GM12864 (cell line): ENCODE measurements around the gene P2RX5.

Experiments used
- DNase-seq: peaks from one replicate; pipeline ENCODE4 v3.0.0-alpha.2; 2011; ENCODE audit warnings: low read depth
- H3K4me3 ChIP-seq: 2 replicates; pipeline ENCODE4 v1.5.1; 2011; ENCODE audit warnings: mild to moderate bottlenecking, low read depth, low read length, control low read depth
- TF ChIP-seq, protein P1 (sequence below): IDR thresholded peaks from 2 replicates; pipeline ENCODE4 v1.5.1; 2011; ENCODE audit warnings: low read depth, mild to moderate bottlenecking, moderate library complexity, low read length, control low read depth, inconsistent platforms; ENCODE audit errors: missing control alignments

The P2RX5 gene

DNA sequence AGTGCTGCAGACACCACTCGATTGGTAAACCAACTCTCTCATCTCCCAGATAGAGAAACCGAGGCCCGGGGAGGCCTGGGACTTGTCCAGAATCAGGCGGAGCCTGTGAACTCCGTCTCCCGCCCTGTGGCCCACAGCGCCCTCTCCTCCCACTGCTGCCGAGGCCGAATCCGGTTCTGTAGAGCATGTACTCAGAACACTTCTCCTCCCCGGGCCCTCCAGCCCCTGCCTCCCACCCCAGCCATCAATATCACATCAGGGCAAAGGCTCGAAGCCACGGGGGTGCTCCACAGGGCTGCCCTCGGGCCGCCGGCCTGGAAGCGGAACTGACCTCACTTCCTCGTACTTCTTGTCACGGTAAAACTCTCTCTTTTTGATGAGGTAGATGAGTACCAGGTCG, 14.4 kb downstream of the P2RX5 start:
- DNase-seq, result no peak
- TF ChIP-seq, protein P1, sequence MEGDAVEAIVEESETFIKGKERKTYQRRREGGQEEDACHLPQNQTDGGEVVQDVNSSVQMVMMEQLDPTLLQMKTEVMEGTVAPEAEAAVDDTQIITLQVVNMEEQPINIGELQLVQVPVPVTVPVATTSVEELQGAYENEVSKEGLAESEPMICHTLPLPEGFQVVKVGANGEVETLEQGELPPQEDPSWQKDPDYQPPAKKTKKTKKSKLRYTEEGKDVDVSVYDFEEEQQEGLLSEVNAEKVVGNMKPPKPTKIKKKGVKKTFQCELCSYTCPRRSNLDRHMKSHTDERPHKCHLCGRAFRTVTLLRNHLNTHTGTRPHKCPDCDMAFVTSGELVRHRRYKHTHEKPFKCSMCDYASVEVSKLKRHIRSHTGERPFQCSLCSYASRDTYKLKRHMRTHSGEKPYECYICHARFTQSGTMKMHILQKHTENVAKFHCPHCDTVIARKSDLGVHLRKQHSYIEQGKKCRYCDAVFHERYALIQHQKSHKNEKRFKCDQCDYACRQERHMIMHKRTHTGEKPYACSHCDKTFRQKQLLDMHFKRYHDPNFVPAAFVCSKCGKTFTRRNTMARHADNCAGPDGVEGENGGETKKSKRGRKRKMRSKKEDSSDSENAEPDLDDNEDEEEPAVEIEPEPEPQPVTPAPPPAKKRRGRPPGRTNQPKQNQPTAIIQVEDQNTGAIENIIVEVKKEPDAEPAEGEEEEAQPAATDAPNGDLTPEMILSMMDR, result no peak
- no peak overlapping the region for H3K4me3 ChIP-seq

DNA sequence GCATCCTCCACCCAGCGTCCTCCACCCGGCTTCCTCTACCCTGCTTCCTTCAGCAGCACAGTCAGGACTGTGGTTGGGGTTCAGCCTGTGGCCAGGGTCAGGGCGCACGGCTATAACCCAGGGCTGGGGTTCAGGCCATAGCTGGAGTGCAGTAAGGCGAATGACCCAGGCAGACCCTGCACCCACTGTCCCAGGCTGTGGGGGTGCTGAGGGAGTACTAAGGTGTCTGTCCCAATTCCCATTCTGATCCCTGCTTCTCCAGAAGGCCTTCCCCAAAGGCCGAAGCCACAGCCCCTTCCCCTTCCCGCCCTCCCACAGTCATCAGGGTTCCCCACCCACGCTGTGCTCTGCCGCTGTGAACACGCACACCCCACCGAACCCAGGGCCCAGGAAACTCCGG, 14.9 kb downstream of the P2RX5 start:
- no peak for DNase-seq
- no peak overlapping the region for H3K4me3 ChIP-seq
- TF ChIP-seq, protein P1, result no peak

GRCh38 chr17:3679531-3680126, 16.3 kb downstream of the P2RX5 start:
- DNase-seq, result no peak
- no peak overlapping the region for H3K4me3 ChIP-seq
- TF ChIP-seq, protein P1, result no peak

- no peak for DNase-seq
- TF ChIP-seq, protein P1, result no peak
- no peak overlapping the region for H3K4me3 ChIP-seq
Measured at GRCh38 chr17:3678821-3679530, 17.0 kb downstream of the P2RX5 start.

- TF ChIP-seq, protein P1, result no peak
- DNase-seq, result no peak
- H3K4me3 ChIP-seq, result no peak overlapping the region
Measured at GRCh38 chr17:3678095-3678820, 17.7 kb downstream of the P2RX5 start.

GRCh38 chr17:3675886-3676285, 20.1 kb downstream of the P2RX5 start:
- no peak overlapping the region for H3K4me3 ChIP-seq
- TF ChIP-seq, protein P1, result no peak
- no peak for DNase-seq
